IPS DF 19.7 (cell line): ENCODE measurements around the gene PCDHGA6.
"Not testable (repeated sequence)": the region's sequence is repeated elsewhere in the genome, so short reads cannot be mapped to it uniquely, and the experiment has no call there.

Experiments
- DNase-seq: peaks from one replicate; pipeline ENCODE4 v3.0.0-alpha.2; 2013; ENCODE audit warnings: low read depth, low spot score

The PCDHGA6 gene

GRCh38 chr5:141373673-141374317 is at the start of gene PCDHGA6:
Gene PCDHGA6, plus strand, starts transcription at chr5:141373891. Its CDS starts 193 bp downstream, at chr5:141374084.
- DNase-seq, result no peak

GRCh38 chr5:141326088-141326854 is 47.4 kb upstream of the PCDHGA6 start:
- DNase-seq, result no peak

GRCh38 chr5:141328231-141328630 is 45.5 kb upstream of the PCDHGA6 start:
- DNase-seq, result no peak

GRCh38 chr5:141330299-141331080 is 43.2 kb upstream of the PCDHGA6 start, which contains the start of gene PCDHGA1:
Gene PCDHGA1, plus strand, starts transcription at chr5:141330514.
- DNase-seq, result no peak

- not testable (repeated sequence) for DNase-seq
These were observed 41.1 kb upstream of the PCDHGA6 start for GRCh38 chr5:141332571-141332970.

- no peak for DNase-seq
These were observed 35.0 kb upstream of the PCDHGA6 start, which contains the start of gene PCDHGA2 for GRCh38 chr5:141338538-141339306. Gene PCDHGA2, plus strand, starts transcription at chr5:141338760.

- not testable (repeated sequence) for DNase-seq
These were observed 32.8 kb upstream of the PCDHGA6 start for GRCh38 chr5:141340781-141341354.

- DNase-seq, result no peak
These were observed 30.9 kb upstream of the PCDHGA6 start for GRCh38 chr5:141342773-141343172.

GRCh38 chr5:141343242-141343952 is 30.3 kb upstream of the PCDHGA6 start, which contains the start of gene PCDHGA3:
Gene PCDHGA3, plus strand, starts transcription at chr5:141343829. Its CDS starts 205 bp downstream, at chr5:141344034.
- DNase-seq, result no peak

GRCh38 chr5:141343953-141344463 is 29.7 kb upstream of the PCDHGA6 start:
- DNase-seq, result no peak

GRCh38 chr5:141345327-141345726 is 28.4 kb upstream of the PCDHGA6 start:
- DNase-seq, result no peak

GRCh38 chr5:141346017-141346416 is 27.7 kb upstream of the PCDHGA6 start:
- DNase-seq, result not testable (repeated sequence)

GRCh38 chr5:141349917-141350619 is 23.6 kb upstream of the PCDHGA6 start, which contains the start of gene PCDHGB1:
Gene PCDHGB1, plus strand, starts transcription at chr5:141350099. Its CDS starts 162 bp downstream, at chr5:141350261.
- no peak for DNase-seq

- no peak for DNase-seq
These were observed 22.1 kb upstream of the PCDHGA6 start for GRCh38 chr5:141351591-141351990.

GRCh38 chr5:141354900-141355469 is 18.7 kb upstream of the PCDHGA6 start, which contains the start of gene PCDHGA4:
Gene PCDHGA4, plus strand, starts transcription at chr5:141355021. Its CDS starts 87 bp downstream, at chr5:141355108.
- no peak for DNase-seq

GRCh38 chr5:141355641-141356040 is 18.1 kb upstream of the PCDHGA6 start:
- no peak for DNase-seq

GRCh38 chr5:141356133-141356532 is 17.6 kb upstream of the PCDHGA6 start:
- no peak for DNase-seq

GRCh38 chr5:141356950-141357349 is 16.7 kb upstream of the PCDHGA6 start:
- DNase-seq, result no peak
